Lower leg skin (tissue), 3 donors: ENCODE measurements around the gene RPN1.

ENCODE experiments used
- POLR2A ChIP-seq, 2 donors: fragments of 450-650 bp; IDR thresholded peaks; one replicate each; pipeline ENCODE4 v1.6.1; 2016 to 2017; ENCODE audit warnings: antibody characterized with exemption in 2 of 2, mild to moderate bottlenecking in 1 of 2, moderate library complexity in 1 of 2
- TF ChIP-seq, protein P1 (sequence below), 3 donors: fragments of 450-650 bp; IDR thresholded peaks; one replicate each; pipeline ENCODE4 v1.5.1; 2016; ENCODE audit warnings: antibody characterized with exemption in 3 of 3, mild to moderate bottlenecking in 3 of 3, moderate library complexity in 2 of 3

DNA sequence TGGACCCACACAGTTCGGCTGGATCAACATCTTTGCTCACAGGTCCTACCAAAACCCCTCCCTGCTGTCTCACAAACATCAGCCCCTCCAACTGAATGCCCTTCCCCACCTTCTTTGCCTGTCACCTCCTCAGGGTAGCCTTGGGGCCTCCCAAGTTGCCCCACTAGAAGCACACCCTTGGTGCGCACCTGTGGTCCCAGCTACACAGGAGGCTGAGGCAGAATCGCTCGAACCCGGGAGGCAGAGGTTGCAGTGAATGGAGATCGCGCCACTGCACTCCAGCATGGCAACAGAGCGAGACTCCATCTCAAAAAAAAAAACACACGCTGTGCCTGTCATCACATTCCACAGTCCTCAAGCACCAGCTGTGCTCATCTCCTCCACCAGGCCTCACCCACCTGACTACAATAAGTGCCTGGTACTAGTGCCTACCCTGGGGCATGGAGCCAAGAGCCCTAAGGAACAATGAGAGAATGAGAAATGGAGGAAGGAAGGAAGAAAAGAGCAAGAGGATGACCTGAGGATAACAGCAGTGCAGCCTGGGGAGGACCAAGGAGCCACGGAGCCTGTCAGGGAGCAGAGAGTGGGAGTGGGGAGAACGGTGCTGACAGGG lies 26.0 kb downstream of the RPN1 start:
- TF ChIP-seq, protein P1, sequence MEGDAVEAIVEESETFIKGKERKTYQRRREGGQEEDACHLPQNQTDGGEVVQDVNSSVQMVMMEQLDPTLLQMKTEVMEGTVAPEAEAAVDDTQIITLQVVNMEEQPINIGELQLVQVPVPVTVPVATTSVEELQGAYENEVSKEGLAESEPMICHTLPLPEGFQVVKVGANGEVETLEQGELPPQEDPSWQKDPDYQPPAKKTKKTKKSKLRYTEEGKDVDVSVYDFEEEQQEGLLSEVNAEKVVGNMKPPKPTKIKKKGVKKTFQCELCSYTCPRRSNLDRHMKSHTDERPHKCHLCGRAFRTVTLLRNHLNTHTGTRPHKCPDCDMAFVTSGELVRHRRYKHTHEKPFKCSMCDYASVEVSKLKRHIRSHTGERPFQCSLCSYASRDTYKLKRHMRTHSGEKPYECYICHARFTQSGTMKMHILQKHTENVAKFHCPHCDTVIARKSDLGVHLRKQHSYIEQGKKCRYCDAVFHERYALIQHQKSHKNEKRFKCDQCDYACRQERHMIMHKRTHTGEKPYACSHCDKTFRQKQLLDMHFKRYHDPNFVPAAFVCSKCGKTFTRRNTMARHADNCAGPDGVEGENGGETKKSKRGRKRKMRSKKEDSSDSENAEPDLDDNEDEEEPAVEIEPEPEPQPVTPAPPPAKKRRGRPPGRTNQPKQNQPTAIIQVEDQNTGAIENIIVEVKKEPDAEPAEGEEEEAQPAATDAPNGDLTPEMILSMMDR (IDR thresholded peaks at IDR 0.05) = no peak
- no peak for TF ChIP-seq POLR2A (IDR thresholded peaks at IDR 0.05)
